ENCODE data around the gene DOK3. TPM values are rescaled to one million over a fixed set of nuclear protein-coding genes. Genes with fewer than 3 reads are reported as not detected.

The DOK3 gene
- total RNA-seq, 1 donor from 2014 or later, result 0.32 TPM

DNA sequence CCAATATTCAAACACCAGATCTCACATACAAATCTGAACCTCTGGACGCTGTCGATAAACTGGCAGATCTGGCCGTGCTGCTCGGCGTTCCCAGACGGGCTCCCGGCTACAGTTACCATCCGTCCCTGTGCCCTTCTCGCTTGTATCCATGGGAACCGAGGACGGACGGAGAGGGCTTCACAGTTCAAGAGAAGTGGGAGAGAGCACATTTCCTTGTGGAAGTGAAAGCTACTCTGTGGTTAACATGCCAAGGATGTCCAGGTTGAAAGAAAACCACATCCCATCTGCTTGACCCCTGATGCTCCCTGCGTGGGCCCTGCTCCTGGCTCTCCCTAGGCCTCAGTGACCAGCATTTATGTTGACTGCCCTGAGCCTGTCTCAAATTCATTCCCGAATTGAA is 29.9 kb downstream of the DOK3 start:
- Histone ChIP-seq H3K27me3 (no peaks in the 10 kb centered on the region), H3K27ac (peak overlapping the region; percentile 91), H3K4me1 (peaks cover 29 to 79% of the 10 kb centered on the region in 2 donors), H3K36me3 (peaks cover 19 to 32% of the 10 kb centered on the region in 2 donors), H3K9me3 (no peaks in the 10 kb centered on the region), H3K4me3 (peak overlapping the region in 1 of 2 donors; percentile 1)
- TF ChIP-seq, protein P1, sequence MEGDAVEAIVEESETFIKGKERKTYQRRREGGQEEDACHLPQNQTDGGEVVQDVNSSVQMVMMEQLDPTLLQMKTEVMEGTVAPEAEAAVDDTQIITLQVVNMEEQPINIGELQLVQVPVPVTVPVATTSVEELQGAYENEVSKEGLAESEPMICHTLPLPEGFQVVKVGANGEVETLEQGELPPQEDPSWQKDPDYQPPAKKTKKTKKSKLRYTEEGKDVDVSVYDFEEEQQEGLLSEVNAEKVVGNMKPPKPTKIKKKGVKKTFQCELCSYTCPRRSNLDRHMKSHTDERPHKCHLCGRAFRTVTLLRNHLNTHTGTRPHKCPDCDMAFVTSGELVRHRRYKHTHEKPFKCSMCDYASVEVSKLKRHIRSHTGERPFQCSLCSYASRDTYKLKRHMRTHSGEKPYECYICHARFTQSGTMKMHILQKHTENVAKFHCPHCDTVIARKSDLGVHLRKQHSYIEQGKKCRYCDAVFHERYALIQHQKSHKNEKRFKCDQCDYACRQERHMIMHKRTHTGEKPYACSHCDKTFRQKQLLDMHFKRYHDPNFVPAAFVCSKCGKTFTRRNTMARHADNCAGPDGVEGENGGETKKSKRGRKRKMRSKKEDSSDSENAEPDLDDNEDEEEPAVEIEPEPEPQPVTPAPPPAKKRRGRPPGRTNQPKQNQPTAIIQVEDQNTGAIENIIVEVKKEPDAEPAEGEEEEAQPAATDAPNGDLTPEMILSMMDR (IDR thresholded peaks at IDR 0.05), result no peak
- intact Hi-C loops (cut with DNase I), result loop anchor here (1.0 kb wide), 1 partner anchor 15 kb away; no protein-coding TSS in a partner anchor
- no peak for DNase-seq (ENCODE audit: low spot score in 2 of 2)

DNA sequence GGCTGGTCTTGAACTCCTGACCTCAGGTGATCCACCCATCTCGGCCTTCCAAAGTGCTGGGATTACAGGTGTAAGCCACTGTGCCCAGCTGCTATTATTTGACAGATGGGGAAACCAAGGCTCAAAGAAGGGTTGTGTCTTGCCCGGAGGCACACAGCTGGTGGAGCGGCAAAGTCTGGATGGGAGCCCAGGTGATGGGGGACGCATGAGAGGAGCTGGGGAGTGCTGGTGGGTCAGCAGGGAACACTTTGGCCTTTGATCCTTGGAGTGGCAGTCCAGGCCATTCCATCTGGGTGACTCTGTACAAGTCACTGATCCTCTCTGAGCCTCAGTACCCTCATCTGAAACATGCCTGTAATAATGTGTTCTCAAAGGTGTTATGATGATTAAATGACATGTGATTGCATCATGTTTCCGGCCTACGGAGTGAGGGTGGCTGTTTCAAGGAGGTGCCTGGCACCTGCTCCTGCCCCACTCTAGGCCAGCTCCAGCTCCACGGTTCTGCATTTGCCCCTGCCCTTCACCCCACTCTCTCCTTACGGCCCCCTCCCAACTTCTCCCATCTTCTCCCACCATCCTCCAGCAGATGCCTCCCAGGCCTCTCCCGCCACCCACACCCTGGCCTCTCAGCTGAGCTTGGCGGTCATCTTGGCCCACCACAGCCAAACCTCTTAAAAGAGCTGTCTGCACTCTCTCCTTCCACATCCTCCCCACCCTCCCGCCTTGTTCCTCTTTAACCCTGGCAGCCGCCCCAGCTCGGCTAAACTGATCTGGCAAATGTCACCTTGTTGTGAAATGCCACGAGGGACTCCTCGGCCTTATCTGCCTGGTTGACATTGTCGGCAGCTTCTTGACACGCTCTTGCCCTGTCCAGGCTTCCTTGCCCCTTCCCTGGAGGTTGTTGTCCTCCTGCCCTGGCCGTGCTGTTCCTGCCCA is 30.6 kb downstream of the DOK3 start:
- Histone ChIP-seq H3K27me3 (no peaks in the 10 kb centered on the region), H3K9me3 (no peaks in the 10 kb centered on the region), H3K4me3 (peak overlapping the region in 1 of 2 donors; percentile 1), H3K4me1 (peaks cover 22 to 80% of the 10 kb centered on the region in 2 donors), H3K36me3 (peaks cover 13 to 24% of the 10 kb centered on the region in 2 donors), H3K27ac (peak overlapping the region; percentile 91)
- intact Hi-C loops (cut with DNase I), result loop anchor here (1.0 kb wide), 1 partner anchor 15 kb away; no protein-coding TSS in a partner anchor
- DNase-seq (ENCODE audit: low spot score in 2 of 2), result peak in 1 of 2 donors; percentile 92
- TF ChIP-seq, protein P1 (IDR thresholded peaks at IDR 0.05), result no peak

DNA sequence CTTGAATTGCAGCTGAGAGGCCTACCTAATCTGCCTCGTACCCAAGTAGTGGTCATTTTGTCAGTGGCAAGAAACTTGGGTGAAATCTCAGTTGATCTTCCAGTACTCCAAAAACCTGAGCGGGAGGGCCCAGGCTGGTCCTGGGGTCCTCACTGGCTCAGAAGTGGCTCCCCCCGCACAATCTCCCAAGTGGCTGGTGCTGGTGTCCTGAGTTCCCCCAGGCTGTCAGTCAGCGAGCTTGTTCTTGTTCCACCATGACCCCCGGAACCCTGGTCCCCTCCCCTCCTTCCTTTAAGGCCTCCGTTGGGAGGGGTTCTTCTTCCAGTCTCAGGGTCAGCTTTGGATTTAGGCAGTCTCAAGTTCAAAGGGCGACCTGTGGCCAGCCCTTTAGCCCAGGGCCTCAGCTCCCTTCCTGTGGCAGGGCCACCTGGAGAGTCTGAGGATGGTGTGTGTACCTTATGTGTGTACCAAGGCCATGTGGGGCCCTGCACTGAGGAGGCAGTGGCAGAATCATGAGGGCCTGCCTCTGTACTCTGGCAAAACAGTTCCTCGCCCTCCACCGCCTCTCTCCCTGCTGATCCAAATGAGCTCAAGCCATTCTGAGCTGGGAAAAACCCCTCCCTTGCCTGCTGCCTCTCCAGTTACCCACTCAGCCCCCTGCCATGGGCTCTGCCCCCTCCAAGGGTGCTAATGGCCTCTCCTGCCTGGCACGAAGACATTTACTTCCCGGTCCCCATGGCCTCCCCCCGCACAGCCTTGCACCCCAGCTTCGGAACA is 31.7 kb downstream of the DOK3 start:
- H3K9me3 ChIP-seq, result no peaks in the 10 kb centered on the region
- H3K27ac ChIP-seq, result peak overlapping the region; percentile 91
- peaks cover 8 to 13% of the 10 kb centered on the region in 2 donors for H3K36me3 ChIP-seq
- intact Hi-C loops (cut with DNase I), result no loop called here
- TF ChIP-seq, protein P1 (IDR thresholded peaks at IDR 0.05), result no peak
- no peaks in the 10 kb centered on the region for H3K27me3 ChIP-seq
- H3K4me1 ChIP-seq, result peaks cover 22 to 74% of the 10 kb centered on the region in 2 donors
- DNase-seq (ENCODE audit: low spot score in 2 of 2), result no peak
- no peak overlapping the region for H3K4me3 ChIP-seq

DNA sequence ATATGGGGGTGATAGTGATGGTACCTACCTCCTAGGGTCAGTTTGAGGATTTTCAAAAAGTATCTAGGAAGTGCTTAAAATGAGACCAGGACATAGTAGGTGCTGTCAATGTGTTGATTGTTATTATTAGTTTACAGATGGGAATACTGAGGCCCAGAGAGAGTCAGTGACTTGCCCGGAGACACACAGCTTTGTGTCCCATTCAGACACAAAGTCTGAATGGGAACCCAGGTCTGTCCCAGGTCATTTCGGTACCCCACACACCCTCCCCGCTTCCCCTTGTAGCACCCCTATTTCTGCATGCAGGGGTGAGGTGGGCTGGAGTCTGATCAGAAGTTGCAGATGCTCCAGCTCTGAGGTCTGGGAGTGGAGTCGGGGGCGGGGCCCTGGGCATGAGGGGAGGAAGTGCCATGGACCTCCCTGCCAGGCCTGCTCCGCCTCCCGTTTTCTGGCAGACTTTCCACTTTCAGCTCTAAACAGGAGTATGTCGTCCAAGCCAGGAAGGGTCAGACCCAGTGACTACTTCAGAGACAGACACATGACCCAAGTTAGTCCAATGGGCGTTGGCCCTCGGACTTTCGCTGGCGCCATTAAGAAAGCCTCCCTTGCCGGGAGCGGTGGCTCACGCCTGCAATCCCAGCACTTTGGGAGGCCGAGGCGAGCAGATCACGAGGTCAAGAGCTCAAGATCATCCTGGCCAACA is 32.9 kb downstream of the DOK3 start:
- TF ChIP-seq, protein P1 (IDR thresholded peaks at IDR 0.05), result no peak
- Histone ChIP-seq H3K27me3 (no peaks in the 10 kb centered on the region), H3K4me1 (peaks cover 28 to 79% of the 10 kb centered on the region in 2 donors), H3K4me3 (no peak overlapping the region), H3K27ac (peak overlapping the region; percentile 91), H3K9me3 (no peaks in the 10 kb centered on the region), H3K36me3 (peaks cover under 1 to 8% of the 10 kb centered on the region in 2 donors)
- intact Hi-C loops (cut with DNase I), result no loop called here
- DNase-seq (ENCODE audit: low spot score in 2 of 2), result peak; percentile 56 to 95
